KOPT-K1 (cell line): ENCODE data around the gene TFDP1.

Source experiments
- H3K27ac ChIP-seq: fragments of 200-600 bp; sonication (generic); 2 replicates; pipeline ENCODE4 v1.5.1; 2016; ENCODE audit warnings: antibody characterized with exemption, mild to moderate bottlenecking, low read depth, low read length; ENCODE audit not compliant: poor library complexity, severe bottlenecking
- H3K36me3 ChIP-seq: fragments of 200-600 bp; sonication (generic); 2 replicates; pipeline ENCODE4 v1.5.1; 2017; ENCODE audit warnings: antibody characterized with exemption, mild to moderate bottlenecking, low read length, moderate library complexity; ENCODE audit not compliant: insufficient read depth
- H3K9me3 ChIP-seq: fragments of 200-600 bp; sonication (generic); 2 replicates; pipeline ENCODE4 v1.5.1; 2017; ENCODE audit warnings: antibody characterized with exemption, low read length, mild to moderate bottlenecking; ENCODE audit not compliant: insufficient read depth, poor library complexity, severe bottlenecking

The TFDP1 gene

GRCh38 chr13:113576597-113576996 lies 8.0 kb upstream of the TFDP1 start:
- peaks cover 23% of the 10 kb centered on the region for H3K9me3 ChIP-seq
- no peak overlapping the region for H3K27ac ChIP-seq
- no peaks in the 10 kb centered on the region for H3K36me3 ChIP-seq

DNA sequence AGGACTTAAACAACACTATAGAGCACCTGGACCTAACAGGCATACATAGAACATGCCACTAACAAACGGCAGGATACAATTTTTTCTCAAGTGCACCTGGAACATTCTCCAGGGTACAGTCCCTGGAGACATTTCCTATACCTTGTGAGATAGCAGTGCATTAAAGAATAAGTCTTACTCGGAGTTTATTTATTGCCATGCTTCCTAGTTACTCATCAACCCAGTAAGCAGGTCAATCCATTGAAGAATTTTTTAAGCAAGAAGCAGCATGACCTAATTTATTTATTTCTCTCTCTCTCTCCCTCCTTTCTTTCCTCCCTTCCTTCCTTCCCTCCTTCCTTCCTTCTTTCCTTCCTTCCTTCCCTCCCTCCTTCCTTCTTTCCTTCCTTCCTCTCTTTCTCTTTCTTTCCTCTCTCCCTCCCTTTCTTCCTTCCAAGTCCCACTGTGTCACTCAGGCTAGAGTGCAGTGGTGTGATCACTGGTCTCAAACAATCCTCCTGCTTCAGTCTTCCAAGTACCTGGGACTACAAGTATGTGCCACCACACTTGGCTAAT lies 6.6 kb upstream of the TFDP1 start:
- H3K36me3 ChIP-seq = no peaks in the 10 kb centered on the region
- H3K9me3 ChIP-seq = peaks cover 20% of the 10 kb centered on the region
- H3K27ac ChIP-seq = no peak overlapping the region

GRCh38 chr13:113579686-113580085 lies 4.9 kb upstream of the TFDP1 start:
- H3K36me3 ChIP-seq = no peaks in the 10 kb centered on the region
- no peak overlapping the region for H3K27ac ChIP-seq
- peaks cover 16% of the 10 kb centered on the region for H3K9me3 ChIP-seq

GRCh38 chr13:113581871-113582270 lies 2.7 kb upstream of the TFDP1 start:
- no peak overlapping the region for H3K27ac ChIP-seq

DNA sequence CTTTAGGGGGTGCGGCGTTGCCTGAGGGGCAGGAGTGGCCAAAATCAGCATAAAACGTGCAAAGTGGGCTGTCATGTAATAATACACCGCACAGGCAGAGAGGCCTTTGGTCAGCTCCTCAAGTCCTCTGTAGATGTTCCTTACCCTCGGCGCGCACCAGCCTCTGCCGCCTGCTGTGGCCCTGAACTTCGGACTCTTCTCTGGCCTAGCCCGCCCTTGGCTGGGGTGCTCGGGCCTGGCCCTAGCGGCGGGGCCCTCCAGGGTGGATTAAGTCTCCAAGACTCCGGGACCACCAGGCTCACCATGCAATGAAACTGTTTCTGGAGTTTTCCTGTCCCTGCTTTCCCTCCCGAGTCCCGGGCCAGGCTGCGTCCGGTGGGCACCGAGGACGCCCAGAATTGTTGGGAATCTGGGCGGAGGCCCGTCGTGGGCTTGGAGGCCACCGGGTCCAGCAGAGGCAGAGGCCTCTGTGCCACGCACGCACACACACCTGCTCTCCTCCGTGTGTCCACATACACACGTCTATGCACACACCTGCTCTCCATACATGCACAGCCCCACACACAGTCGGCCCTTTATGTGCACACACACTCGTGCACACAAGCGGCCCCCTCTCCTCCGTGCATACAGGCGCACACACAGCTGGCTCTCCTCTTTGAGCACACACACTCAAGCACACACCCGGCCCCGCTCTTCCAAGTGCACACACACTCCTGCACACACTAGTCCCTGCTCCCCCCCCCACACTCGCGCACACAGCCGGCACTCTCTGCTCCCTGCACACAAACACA lies 1.5 kb upstream of the TFDP1 start:
- H3K36me3 ChIP-seq = peaks cover 23% of the 10 kb centered on the region
- peak overlapping the region; percentile 43 for H3K27ac ChIP-seq
- no peaks in the 10 kb centered on the region for H3K9me3 ChIP-seq

More at GRCh38 chr13:113581871-113582270, 2.7 kb upstream of the TFDP1 start:
- Histone ChIP-seq H3K9me3 (peaks cover 5% of the 10 kb centered on the region), H3K36me3 (peaks cover 11% of the 10 kb centered on the region)

GRCh38 chr13:113584870-113585671 lies 518 bp downstream of the TFDP1 start:
- Histone ChIP-seq H3K36me3 (peaks cover 43% of the 10 kb centered on the region), H3K9me3 (no peaks in the 10 kb centered on the region), H3K27ac (peak overlapping the region; percentile 84)

- peaks cover 49% of the 10 kb centered on the region for H3K36me3 ChIP-seq
- peak overlapping the region; percentile 84 for H3K27ac ChIP-seq
- no peaks in the 10 kb centered on the region for H3K9me3 ChIP-seq
Observed at GRCh38 chr13:113585896-113586295, 1.3 kb downstream of the TFDP1 start.

GRCh38 chr13:113586661-113587479 lies 2.3 kb downstream of the TFDP1 start:
- Histone ChIP-seq H3K9me3 (no peaks in the 10 kb centered on the region), H3K36me3 (peaks cover 57% of the 10 kb centered on the region), H3K27ac (no peak overlapping the region)

GRCh38 chr13:113588394-113589111 lies 4.0 kb downstream of the TFDP1 start:
- H3K9me3 ChIP-seq = no peaks in the 10 kb centered on the region
- peaks cover 70% of the 10 kb centered on the region for H3K36me3 ChIP-seq
- H3K27ac ChIP-seq = no peak overlapping the region

- H3K9me3 ChIP-seq = no peaks in the 10 kb centered on the region
- H3K36me3 ChIP-seq = peaks cover 74% of the 10 kb centered on the region
- H3K27ac ChIP-seq = no peak overlapping the region
Observed at GRCh38 chr13:113589251-113589960, 4.9 kb downstream of the TFDP1 start.

DNA sequence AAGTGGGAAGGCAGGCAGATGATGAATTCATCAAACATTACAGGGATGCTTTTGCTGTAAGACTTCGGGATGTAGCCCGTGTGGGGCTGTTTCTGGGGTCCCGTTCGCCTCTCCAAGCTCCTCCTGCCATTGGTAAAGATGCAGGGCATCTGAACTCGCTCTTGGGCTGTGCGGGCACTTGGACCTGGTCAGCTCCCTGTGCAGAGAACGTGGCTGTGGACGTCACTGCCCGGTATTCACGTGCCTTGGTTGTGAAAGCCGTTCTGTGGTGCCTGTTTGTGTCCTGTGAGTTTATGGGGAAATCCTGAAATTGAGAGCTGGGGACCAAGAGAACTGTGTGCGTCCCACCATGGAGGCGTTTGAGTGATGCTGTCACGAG lies 5.4 kb downstream of the TFDP1 start:
- Histone ChIP-seq H3K27ac (no peak overlapping the region), H3K9me3 (no peaks in the 10 kb centered on the region), H3K36me3 (peaks cover 79% of the 10 kb centered on the region)

GRCh38 chr13:113591750-113592149 lies 7.2 kb downstream of the TFDP1 start:
- H3K27ac ChIP-seq = no peak overlapping the region
- H3K9me3 ChIP-seq = no peaks in the 10 kb centered on the region
- H3K36me3 ChIP-seq = peaks cover 87% of the 10 kb centered on the region

- Histone ChIP-seq H3K36me3 (peaks cover 87% of the 10 kb centered on the region), H3K27ac (no peak overlapping the region), H3K9me3 (peaks cover 6% of the 10 kb centered on the region)
Observed at GRCh38 chr13:113592571-113592970, 8.0 kb downstream of the TFDP1 start.
